Dermis microvascular lymphatic vessel endothelial cell (primary cell): ENCODE data around the gene COL4A4. TPM values are rescaled to one million over a fixed set of nuclear protein-coding genes. Genes with fewer than 3 reads are reported as not detected.
A peak's percentile ranks its signal among the peaks of the same experiment; 100 is the strongest.
"Not testable (repeated sequence)": the region's sequence is repeated elsewhere in the genome, so short reads cannot be mapped to it uniquely, and the experiment has no call there.

Source experiments
- DNase-seq, 2 donors: peaks; one replicate each; pipeline versions ENCODE4 v3.0.0 to v3.0.0-alpha.2; 2010; ENCODE audit warnings: low read depth in 2 of 2
- total RNA-seq: library from RNA; depleted of rRNA; stranded (reverse); fragments of >200 nt; gene quantifications from 2 replicates; pipeline ENCODE4 v1.2.1, GENCODE V29; 2014

Gene COL4A4
- not detected in 2 replicates for total RNA-seq

DNA sequence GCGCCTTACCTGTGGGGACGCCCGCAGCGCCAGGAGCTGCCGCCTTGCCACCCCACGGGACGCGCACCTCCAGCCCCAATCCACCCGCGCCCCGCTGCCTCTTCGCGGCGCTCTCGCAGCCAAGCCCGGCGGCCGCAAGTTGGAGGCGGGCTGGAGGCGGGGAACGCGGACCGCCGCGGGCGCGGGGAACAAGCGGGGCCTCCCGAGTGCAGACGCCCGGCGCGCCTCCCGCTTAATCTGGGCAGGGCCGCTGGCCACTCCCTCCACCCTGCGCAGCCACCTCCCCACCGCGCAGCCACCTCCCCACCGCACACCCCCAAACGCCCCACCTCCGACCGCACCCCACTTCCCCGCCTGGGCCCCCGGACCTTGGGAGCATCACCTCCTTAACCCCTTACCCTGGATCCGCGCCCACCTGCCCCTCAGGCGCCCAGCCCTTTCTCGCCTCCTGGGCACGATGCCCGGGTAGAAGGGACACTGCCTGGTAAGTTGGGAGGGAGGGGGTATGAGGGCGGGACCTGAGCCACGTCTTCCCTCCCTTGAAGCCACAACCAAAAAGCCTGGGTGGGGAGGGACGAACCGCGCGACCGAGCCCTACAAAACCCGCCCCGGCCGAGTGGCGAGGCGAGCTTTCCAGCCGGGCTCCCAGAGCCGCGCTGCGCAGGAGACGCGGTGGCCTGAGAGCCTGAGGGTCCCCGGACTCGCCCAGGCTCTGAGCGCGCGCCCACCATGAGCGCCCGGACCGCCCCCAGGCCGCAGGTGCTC is at the start of gene COL4A4, which contains the start of gene COL4A3:
Gene COL4A4, minus strand, starts transcription at position 208 of the 765 bp plus-strand sequence. CDS start 16,722 bp downstream, outside the sequence.
Gene COL4A3, plus strand, starts transcription at position 627 of the 765 bp plus-strand sequence. Its CDS starts 103 bp downstream, at position 730.
- no peak for DNase-seq

DNA sequence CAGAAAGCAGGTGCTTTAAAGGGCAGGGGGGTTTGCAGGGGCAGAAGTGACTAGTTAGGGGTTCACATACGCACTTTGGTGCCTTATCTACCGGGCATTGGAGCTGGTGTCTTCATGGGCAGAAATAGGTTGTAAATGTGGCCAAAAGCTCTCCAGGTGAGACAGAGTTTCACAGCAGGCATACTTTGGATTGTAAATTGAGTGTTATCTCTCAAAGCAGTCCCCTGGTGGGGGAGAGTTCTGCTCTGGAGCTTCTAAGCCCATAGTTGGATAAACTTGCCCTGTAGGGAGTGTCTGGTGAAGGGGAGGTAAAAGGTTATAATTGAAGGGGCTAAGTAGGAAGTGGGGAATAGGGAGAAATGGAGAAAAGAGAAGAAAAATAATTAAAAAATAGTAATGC is 43.6 kb upstream of the COL4A4 start:
- DNase-seq: no peak

DNA sequence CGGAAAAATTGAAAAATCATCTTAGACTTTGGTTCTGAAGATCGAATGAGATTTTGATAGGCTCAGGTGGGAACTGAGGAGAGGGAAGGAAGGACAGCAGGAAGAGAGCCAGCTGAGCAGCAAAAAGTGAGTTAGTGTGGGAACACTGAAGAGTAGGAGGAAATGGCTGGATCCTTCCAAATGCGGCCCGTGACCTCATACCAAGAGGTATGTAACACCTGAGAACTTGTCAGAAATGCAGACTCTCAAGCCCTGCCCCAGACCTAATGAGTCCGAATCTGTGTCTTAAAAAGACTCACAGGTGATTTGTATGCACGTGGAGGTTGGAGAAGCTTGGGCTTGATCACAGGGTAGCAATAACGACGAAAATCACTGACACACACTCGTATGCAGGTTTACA is 42.4 kb upstream of the COL4A4 start:
- DNase-seq: no peak

DNA sequence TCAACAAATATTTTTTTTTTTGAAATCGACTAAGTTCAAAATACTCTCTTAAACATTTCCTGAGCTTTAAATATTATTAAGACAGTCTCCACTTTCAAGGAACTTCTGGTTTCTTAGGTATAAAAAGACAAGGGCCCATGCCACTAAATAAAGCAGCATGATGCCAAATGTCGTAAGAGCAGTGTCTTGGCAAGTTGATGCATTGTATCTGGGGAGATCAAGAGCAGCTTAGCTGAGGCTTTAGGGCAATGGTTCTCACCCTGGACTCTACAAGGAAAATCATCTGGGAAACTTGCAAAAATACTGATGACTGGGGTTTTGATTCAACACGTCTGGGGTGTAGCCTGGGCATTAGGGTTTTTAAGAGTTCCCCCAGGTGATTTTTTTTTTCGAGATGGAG is 41.7 kb upstream of the COL4A4 start:
- no peak for DNase-seq

DNA sequence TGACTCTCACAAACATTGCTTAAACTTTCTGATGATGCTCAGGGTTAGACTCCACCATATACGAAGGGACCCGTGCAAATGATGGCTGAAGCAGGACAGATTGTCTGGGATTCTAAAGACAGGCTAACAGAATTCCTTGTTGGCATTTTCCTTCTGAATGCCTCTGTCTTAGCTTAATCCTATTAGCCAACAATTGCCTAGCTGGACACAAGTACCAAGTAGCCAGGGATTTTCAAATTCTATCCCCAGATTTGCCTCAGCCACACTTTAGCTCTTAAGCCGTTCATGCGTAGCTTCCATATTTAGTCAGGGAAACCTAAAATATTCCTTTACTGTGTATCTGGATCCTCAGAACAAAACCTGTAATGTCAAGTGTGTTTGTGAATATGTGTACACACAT is 40.4 kb upstream of the COL4A4 start:
- DNase-seq: no peak

DNA sequence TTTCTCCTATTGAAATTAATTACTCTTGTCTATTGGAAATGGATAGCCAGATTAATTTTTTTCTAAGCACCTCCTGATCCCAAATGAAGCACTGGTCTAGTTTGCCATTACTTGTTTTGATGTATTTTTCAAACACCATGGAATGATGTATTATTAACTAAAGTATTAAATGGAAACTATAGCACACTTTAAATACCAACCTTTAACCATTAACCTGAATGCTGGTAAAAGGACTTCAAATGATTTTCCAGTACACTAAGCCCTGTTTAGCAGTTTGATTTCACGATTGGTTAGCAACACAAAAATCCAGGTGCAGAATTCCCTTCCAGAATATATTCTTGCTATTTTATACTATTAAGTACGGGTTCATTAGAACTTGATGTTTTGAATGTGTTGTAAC is 37.8 kb upstream of the COL4A4 start:
- no peak for DNase-seq

DNA sequence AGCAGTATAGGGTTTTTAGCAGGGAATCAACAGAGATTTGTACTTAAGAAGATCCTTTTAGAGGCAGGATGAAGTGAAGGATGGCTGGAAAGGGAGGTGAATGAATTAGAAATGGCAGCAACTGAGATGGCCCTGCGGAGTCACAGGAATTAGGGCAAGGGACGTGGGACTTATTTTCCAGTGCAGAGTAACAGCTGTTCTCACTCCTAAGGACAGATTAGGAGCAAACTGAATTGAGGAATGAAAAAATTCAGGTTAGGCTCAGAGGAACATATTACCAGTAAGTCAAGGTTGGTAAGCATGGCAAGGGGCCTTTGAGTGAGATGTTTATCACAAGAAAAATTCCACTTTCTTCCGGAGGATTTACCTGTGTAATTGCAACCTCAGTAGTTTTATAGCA is 34.9 kb upstream of the COL4A4 start:
- no peak for DNase-seq

DNA sequence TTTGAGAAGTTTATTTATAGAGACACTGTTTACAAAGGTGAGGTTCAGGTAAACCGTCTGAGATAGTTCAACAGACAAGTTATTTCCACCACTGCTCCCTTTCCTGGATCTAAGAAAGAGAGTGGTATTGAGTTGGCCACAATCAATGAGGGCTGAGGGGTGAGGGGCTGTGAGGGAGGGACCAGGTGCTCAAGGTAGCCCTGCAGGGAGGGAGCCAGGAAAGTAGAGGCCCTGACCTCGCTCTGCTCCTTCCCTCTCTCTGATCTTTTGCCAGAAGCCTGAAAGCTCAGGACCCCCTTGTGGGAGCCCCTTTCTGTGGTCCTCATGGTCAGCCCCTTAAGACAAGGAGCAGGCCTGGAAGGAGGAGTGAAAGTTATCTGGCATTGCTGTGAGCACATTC is 30.2 kb upstream of the COL4A4 start:
- no peak for DNase-seq

DNA sequence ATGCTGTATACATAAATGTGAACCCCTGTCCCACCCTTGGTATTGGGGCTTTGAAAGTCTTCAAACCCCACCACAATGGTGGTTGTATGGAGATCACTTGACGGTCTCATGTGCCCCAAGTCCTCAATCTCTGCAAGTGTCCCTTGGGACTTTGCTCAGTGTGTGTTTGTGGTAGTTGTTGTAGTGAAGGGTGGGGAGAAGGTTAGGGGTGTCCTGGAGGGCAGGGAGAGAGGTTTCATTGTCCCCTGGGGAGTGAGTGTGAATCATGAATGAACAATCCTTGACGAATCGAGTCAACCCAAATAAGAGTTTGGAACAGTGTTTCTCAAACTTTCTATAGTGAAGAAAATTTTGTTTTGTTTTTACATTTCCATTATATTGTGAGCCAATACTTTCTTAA is 28.5 kb upstream of the COL4A4 start:
- DNase-seq: no peak

DNA sequence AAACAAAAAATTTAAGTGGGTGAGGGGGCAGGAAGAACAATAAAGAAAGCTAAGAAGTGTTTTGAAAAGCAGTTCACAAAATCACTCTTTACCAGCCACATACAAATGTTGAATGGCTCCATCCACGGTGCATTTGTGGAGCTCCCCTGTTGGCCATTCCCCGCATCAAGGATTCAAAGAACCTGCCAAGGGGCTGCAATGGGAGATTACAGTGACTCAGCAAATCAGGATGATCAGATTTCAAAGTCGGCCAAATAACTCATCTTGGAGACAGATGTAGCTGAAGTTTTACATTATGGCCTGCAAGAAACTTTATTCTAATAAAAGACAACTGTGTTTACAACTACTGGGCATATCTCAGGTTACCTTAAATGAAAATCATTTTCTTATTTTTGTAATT is 27.4 kb upstream of the COL4A4 start:
- DNase-seq: no peak

DNA sequence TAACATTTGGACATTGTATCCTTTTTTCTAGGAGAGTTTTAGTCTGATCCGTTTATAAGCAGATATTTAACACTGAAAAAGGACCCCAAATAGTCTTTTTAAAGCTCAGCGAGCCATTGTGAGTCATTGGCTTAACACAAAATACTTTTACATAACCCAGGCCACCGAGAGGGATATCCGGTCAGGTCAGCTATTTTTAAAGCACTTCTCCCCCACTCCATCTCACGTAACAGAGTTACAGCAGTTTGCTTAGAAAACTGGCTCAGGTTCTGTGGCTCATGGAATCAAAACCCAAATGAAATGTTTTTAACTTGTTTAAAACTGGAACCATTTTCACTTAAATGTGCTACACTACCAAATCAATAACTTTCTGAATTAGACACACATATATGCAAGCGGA is 24.3 kb upstream of the COL4A4 start:
- DNase-seq: peak in 1 of 2 donors; percentile 21

DNA sequence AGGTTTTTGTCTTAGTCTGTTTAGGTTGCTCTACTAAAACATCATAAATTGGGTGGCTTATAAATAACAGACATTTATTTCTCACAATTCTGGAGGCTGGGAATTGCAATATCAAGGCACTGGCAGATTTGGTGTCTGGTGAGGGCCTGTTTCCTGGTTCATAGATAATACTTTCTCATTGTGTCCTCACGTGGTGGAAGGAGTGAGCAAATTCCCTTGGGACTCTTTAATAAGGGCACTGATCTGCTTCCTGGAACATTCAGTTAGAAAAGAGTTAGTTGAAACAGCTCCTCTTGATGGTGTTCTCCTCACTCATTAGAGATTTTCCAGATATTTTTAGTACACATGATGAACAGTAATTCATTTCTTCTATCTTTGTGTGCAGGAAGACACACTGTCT is 22.7 kb upstream of the COL4A4 start:
- DNase-seq: no peak

DNA sequence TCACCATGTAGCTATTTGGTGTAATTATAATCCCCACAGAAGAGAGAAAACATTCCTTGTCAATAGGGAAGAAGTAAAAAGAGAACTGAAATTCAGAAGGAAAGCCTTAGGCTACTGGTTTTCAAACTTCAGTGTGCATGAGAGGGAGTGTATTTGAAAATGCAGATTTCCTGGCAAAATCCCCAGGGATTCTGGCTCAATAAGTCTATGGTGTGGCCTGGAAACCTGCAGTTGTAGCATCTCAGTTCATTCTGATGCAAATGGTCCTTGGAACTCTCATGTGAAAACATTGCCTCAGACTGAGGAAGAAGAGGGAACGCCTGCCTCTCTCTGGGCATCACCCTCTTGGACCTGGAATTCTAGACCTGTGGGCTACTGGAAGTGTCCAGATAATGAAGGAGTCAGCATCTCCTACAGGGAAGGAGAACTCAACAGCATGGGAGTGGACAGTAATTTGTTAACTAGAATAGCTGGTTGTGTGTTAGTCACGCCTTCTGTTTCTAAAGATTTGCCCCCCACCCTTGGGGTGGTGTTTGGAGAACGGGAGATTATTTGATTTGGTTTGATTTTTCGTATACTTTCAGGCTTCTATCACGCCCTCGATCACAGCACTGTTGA is 21.7 kb upstream of the COL4A4 start:
- DNase-seq: no peak

DNA sequence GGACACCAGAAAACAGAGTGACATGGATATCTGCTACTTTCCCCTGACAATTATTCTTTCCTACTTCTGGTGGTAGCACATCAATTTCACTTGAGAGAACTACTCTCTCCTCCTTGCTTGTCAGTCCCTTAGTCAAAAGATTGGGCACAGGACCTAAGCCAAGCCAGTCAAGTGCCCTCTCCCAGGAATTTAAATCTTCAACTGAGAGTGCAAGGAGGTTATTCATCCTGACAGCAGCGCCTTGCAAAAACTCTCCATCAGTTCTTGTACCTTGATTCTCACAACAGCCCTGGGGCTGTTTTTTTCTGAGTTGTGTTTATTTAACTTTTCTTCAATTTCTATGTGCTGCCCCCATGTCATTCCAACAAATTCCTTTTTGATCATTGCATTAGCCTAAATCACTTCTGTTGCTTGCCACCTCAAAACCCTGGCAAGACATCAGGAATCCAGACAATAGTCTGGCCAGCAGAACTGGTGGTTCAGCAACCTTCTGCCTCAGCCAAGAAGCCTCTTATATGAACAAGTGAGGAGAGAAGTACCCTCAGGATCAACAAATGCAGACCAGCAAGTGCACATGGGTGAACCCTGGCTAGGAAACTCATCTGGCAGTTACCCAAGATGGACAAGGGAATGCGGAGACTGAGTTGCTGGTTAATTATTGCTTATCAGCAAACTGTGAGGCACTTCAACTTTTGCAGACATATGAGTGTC is 19.8 kb upstream of the COL4A4 start:
- no peak for DNase-seq

DNA sequence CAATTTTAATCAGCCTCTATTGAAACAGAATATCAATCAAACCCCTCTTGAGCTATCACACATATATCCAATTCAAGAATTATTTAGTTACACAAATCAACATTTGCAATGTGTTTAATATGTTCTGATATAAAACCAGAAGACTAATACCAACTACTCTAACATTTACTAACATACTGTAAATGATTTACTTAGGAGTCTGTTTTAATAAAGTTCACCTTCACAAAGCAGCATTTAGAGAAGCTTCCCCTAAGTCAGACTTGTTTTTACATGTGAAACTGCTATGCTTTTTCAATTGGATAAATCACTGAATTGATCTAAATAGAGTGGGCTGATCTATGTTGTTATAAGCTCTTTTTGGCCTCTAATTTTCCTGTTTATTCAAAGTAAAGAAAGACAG is 18.8 kb upstream of the COL4A4 start:
- DNase-seq: no peak

DNA sequence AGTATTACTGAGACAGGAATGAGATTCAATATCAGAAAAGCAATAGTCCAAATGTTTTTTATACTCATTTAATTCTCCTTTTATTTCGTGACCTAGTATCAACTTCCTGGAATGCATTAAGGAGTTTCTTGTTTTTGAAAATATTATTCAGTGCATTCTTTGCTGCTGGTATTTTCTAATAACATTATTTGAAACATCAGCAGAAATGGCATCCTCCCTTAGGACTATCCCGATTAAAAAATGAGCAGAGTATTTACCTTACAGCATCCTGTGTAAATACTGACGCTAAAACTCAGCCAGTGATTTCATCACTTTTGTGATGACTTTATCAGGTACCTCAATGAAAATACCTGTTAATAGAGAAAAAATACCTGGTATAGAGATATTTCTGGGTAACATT is 16.8 kb upstream of the COL4A4 start:
- DNase-seq: no peak

DNA sequence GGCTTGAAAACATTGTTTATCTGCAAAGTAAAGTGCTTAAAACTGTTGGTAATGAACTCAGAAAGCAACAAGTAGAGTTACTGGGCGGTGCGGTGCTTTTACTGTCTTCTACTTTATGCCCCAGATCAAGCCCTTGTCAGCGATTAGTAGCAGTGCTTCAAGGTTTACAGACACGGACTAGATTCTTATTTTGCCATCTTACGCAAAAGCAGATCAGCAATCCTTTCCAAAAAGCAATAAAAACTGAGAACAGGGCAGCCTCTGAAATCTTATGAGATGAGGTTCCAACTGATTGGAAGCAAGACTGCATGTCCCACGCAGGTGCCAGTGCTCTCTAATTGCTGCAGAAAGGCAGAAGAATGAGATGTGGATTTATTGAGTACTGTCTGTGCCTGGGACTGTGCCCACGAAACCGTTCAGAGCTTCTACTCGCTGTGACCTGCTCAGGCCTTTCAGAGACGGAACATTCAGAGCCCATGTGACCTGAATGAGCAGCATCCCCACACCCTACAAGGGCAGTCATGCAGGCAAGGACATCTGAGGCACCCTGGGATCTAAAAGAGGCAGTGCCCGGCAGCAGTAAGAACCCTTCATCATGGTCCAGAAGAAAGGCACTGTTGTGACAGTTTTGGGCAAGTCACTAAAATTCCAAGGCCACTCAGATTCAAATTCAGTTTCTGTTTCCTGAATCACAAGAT is 16.1 kb upstream of the COL4A4 start:
- no peak for DNase-seq

DNA sequence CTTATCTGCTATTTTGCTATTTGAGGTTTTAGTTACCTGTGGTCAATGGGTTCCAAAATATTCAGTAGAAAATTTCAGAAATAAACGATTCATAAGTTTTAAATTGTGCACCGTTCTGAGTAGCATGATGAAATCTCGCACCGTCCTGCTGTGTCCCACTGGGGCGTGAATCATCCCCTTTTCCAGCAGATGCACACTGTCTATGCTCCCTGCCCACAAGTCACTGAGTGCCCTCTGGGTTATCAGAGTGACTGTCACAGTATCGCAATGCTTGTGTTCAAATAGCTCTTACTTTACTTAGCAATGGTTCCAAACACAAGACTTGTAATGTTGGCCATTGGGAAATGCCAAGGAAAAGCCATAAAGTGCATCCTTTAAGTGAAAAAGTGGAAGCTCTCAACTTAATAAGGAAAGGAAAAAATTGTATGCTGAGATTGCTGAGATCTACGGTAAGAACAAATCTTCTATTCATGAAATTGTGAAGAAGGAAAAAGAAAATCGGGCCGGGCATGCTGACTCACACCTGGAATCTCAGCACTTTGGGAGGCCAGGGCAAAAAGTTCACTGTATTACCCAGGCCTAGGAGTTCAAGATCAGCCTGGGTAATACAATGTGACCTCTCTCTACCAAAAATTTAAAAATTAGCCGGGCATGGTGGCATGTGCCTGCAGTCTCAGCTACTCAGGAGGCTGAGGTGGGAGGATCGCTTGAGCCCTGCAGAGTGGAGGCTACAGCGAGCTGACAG is 13.8 kb upstream of the COL4A4 start:
- no peak for DNase-seq

DNA sequence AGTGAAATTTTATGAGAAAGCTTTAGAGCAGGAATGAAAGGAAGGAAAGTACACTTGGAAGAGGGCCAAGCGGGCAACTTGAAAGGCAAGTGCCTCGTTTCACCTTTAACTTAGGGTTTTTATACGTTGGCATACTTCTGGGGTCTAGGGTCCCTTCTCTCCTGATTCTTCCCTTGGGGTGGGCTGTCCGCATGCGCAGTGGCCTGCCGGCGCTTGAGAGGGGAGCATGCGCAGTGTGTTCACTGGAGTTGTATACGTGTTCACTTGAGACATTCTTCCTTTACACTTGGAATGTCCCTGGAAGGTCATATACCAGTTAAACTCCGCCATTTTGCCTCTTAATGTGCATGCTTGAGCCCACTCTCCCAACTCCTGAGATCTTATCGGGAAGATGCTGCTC is 7.8 kb upstream of the COL4A4 start:
- not testable (repeated sequence) for DNase-seq

DNA sequence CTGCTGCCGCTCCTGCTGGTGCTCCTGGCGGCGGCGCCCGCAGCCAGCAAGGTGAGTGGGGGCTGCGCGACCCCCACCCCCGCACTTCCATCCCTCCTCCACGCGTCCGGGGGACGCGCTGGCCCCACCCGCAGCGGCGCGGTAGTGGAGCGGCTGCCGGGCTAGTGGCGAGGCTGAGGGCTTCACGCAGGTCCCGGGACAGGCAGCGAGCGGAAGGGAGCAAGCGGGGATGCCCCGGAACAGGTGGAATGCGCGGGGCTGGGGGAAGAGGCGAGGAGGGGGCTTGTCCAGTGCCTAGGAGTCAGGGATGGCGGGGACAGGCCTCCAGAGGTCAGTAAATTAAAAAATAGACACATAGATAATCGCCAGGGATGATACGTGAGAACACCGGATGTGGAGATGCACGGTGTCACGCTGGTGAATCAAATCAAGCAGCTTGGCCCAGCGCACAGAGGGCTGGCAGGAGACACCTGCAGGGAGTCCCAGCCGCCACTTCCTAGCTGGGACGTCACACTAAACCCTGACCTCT is 822 bp upstream of the COL4A4 start:
- no peak for DNase-seq

DNA sequence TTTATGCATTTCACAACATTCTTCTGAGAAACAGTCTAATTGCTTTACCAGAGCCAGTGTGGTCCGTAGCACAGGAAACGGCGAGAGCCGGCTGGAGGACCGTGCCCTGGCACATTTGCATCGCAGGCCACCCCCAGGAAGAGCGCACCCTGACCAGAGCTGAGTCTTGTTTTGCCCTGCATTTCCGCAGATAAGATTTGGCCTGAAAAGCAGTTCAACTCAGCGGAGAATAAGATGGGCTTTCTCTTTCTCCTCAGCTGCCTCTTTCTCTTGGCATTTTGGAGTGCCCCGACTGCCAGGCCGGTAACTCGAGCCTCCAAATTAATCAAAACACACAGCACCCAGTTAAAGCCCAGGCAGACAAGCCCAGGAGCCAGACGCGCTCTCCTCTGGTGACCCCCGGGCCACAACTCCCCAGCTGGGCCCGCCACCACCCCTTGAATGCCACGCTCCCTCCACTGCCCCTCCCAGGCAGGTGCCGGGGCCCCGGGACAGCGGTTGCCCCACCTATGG is 464 bp downstream of the COL4A4 start:
- no peak for DNase-seq
